Activated CD8-positive, alpha-beta T cell treated with anti-CD3 and anti-CD28 coated beads, Interleukin-2, amount 10 ng/mL, durations not matched to agents 7 days and 5 days (primary cell): ENCODE data around the gene C12orf42. TPM values are rescaled to one million over a fixed set of nuclear protein-coding genes. Genes with fewer than 3 reads are reported as not detected.

Experiments used
- ATAC-seq: fragments of 150-1000 bp; cut with Tn5 transposase; one replicate; pipeline ENCODE4 v1.10.0; 2021; ENCODE audit warnings: moderate library complexity
- CTCF ChIA-PET: fragments of 350-600 bp; sonication (Branson Sonifier 250); formaldehyde crosslinking; loops from one replicate; lab custom pipeline; 2021; ENCODE audit warnings: antibody characterized with exemption; lab: Charles Lee
- POLR2A ChIA-PET: fragments of 350-600 bp; sonication (Branson Sonifier 250); formaldehyde crosslinking; loops from one replicate; lab custom pipeline; 2021; ENCODE audit warnings: antibody characterized with exemption; lab: Charles Lee
- DNase-seq: peaks from one replicate; pipeline ENCODE4 v3.0.0-alpha.2; 2020
- H3K27ac Mint-ChIP-seq: one replicate; pipeline ENCODE4 v1.8.0; 2021; ENCODE audit warnings: mild to moderate bottlenecking, mixed read lengths
- H3K27me3 Mint-ChIP-seq: one replicate; pipeline ENCODE4 v1.8.0; 2021; ENCODE audit warnings: low read depth, mixed read lengths
- H3K36me3 Mint-ChIP-seq: one replicate; pipeline ENCODE4 v1.8.0; 2021; ENCODE audit warnings: low read depth, mixed read lengths
- H3K4me1 Mint-ChIP-seq: one replicate; pipeline ENCODE4 v1.8.0; 2021; ENCODE audit warnings: low read depth, mixed read lengths
- H3K4me3 Mint-ChIP-seq: one replicate; pipeline ENCODE4 v1.8.0; 2021; ENCODE audit warnings: mild to moderate bottlenecking, mixed read lengths
- H3K9me3 Mint-ChIP-seq: one replicate; pipeline ENCODE4 v1.8.0; 2022; ENCODE audit warnings: mixed read lengths; ENCODE audit not compliant: insufficient read depth
- total RNA-seq, 2 experiments: library from RNA; stranded (reverse); gene quantifications; one replicate each; pipeline ENCODE4 v1.2.3, GENCODE V29; 2021

C12orf42 gene
- total RNA-seq, 2 experiments from 2014 or later: 0.84 to 0.91 TPM

GRCh38 chr12:103318566-103318965 is 177.2 kb downstream of the C12orf42 start:
- DNase-seq: no peak
- H3K4me1 Mint-ChIP-seq: no peaks in the 10 kb centered on the region
- H3K27me3 Mint-ChIP-seq: no peaks in the 10 kb centered on the region
- ChIA-PET POLR2A (no interaction called here), CTCF (no interaction called here)
- no peaks in the 10 kb centered on the region for H3K36me3 Mint-ChIP-seq
- H3K27ac Mint-ChIP-seq: no peak overlapping the region
- no peak overlapping the region for H3K4me3 Mint-ChIP-seq
- ATAC-seq: no peak
- no peaks in the 10 kb centered on the region for H3K9me3 Mint-ChIP-seq

GRCh38 chr12:103317220-103317619 is 178.5 kb downstream of the C12orf42 start:
- H3K36me3 Mint-ChIP-seq: no peaks in the 10 kb centered on the region
- CTCF ChIA-PET: no interaction called here

GRCh38 chr12:103314786-103315185 is 181.0 kb downstream of the C12orf42 start:
- Mint-ChIP-seq H3K27me3 (no peaks in the 10 kb centered on the region), H3K9me3 (no peaks in the 10 kb centered on the region), H3K4me3 (no peak overlapping the region), H3K36me3 (no peaks in the 10 kb centered on the region), H3K4me1 (no peaks in the 10 kb centered on the region), H3K27ac (no peak overlapping the region)
- ChIA-PET POLR2A (no interaction called here), CTCF (no interaction called here)
- no peak for ATAC-seq
- DNase-seq: no peak

More at GRCh38 chr12:103317220-103317619, 178.5 kb downstream of the C12orf42 start:
- Mint-ChIP-seq H3K4me3 (no peak overlapping the region), H3K4me1 (no peaks in the 10 kb centered on the region), H3K27me3 (no peaks in the 10 kb centered on the region), H3K9me3 (no peaks in the 10 kb centered on the region), H3K27ac (no peak overlapping the region)
- POLR2A ChIA-PET: no interaction called here
- ATAC-seq (no peak), DNase-seq (no peak)

- Mint-ChIP-seq H3K27ac (no peak overlapping the region), H3K9me3 (no peaks in the 10 kb centered on the region), H3K4me1 (no peaks in the 10 kb centered on the region), H3K27me3 (no peaks in the 10 kb centered on the region), H3K4me3 (no peak overlapping the region), H3K36me3 (no peaks in the 10 kb centered on the region)
- DNase-seq (no peak), ATAC-seq (no peak)
- POLR2A ChIA-PET: no interaction called here
- CTCF ChIA-PET: no interaction called here
These were observed 181.9 kb downstream of the C12orf42 start for GRCh38 chr12:103313894-103314293.

DNA sequence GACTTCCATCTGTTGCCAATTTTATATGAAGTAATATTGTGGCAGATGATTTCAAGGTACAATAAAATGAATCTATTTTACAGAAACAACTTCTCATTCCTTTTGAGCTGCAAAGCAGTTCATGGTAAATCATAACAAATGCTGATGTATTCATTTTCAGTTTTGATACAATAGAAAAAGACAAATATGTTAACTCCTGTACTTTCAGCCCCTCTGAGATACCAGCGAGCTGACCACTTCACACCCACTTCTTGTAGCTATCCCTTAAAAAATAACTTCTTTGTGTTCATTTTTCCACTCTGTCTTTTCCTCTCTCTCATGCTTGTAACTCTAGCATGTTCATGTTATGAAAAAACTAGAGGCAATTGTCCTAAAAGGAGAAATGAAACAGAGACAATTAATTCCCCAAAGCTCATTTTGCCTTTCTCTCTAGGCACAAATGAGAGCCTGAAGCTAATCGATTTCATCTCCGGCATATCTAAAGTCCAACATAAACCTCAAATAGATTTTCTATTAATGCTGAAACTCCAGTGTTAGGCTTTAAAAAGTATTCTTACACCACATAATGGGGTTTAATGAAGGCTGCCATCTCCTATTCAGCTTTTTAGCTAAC is 182.9 kb downstream of the C12orf42 start:
- Mint-ChIP-seq H3K36me3 (no peaks in the 10 kb centered on the region), H3K4me3 (no peak overlapping the region), H3K4me1 (no peaks in the 10 kb centered on the region), H3K27me3 (no peaks in the 10 kb centered on the region), H3K27ac (no peak overlapping the region), H3K9me3 (no peaks in the 10 kb centered on the region)
- no peak for ATAC-seq
- no peak for DNase-seq
- ChIA-PET CTCF (interaction anchor here (1.2 kb wide), 1 partner anchor 13 kb away, joined by 3 read pairs; no protein-coding TSS in a partner anchor), POLR2A (no interaction called here)

GRCh38 chr12:103310546-103311270 is 185.1 kb downstream of the C12orf42 start:
- no peaks in the 10 kb centered on the region for H3K4me1 Mint-ChIP-seq
- H3K4me3 Mint-ChIP-seq: no peak overlapping the region
- H3K27ac Mint-ChIP-seq: no peak overlapping the region
- H3K36me3 Mint-ChIP-seq: no peaks in the 10 kb centered on the region
- H3K27me3 Mint-ChIP-seq: no peaks in the 10 kb centered on the region
- DNase-seq: no peak
- H3K9me3 Mint-ChIP-seq: no peaks in the 10 kb centered on the region
- ChIA-PET POLR2A (no interaction called here), CTCF (no interaction called here)
- ATAC-seq: no peak

GRCh38 chr12:103308396-103308795 is 187.4 kb downstream of the C12orf42 start:
- Mint-ChIP-seq H3K9me3 (no peaks in the 10 kb centered on the region), H3K36me3 (no peaks in the 10 kb centered on the region), H3K4me3 (no peak overlapping the region), H3K27ac (no peak overlapping the region), H3K27me3 (no peaks in the 10 kb centered on the region), H3K4me1 (no peaks in the 10 kb centered on the region)
- CTCF ChIA-PET: no interaction called here
- POLR2A ChIA-PET: no interaction called here
- DNase-seq (no peak), ATAC-seq (no peak)

GRCh38 chr12:103303484-103303883 is 192.3 kb downstream of the C12orf42 start:
- Mint-ChIP-seq H3K27ac (no peak overlapping the region), H3K36me3 (no peaks in the 10 kb centered on the region), H3K27me3 (no peaks in the 10 kb centered on the region), H3K4me1 (no peaks in the 10 kb centered on the region), H3K9me3 (no peaks in the 10 kb centered on the region), H3K4me3 (no peak overlapping the region)
- ChIA-PET CTCF (no interaction called here), POLR2A (no interaction called here)
- no peak for ATAC-seq
- no peak for DNase-seq

DNA sequence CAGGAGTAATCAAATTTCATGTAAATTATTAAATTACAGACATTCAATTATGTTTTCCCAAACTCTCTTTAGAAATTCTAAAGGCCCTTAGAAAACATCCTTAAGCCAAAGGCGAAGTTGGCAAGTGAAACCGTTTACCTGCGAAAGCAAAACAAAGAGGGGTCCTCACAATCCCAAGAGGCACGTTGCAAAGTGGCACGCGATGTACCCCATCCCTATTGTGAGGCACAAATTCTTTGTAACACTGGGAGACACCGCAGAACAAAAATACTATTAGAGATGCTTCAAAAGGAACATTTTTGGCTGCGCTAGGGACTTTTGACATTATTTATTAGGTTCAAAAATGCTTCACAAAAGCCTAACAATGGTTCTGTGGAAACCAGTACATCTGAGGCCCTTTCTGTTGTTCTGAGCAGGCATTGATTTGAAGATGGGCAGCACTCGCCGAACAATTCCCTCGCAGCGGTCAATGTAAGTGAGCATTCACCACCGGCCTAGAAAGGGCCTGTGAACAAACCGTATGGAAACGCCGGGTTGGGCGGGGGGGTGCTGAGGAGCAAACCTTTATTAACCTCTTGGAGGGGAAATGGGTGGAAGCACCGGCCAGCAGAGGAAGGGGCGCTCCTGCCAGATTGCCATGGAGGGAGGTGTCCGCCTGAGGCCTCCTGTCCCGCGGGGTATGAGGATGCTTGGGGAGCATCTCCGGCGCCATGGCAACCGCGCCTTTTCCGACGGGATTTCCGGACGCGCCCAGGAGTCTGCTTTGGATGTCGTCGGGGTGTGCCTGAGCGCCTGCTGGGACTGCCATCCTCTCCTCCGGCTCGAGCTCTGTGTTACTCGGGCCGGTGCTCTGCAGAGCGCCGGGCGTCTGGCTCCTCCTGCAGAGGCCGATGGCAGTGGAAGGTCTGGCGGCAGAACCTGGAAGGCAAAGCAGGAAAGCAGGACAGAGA is 193.9 kb downstream of the C12orf42 start:
- Mint-ChIP-seq H3K9me3 (no peaks in the 10 kb centered on the region), H3K4me1 (no peaks in the 10 kb centered on the region), H3K27ac (no peak overlapping the region), H3K36me3 (no peaks in the 10 kb centered on the region), H3K27me3 (no peaks in the 10 kb centered on the region), H3K4me3 (no peak overlapping the region)
- DNase-seq (no peak), ATAC-seq (no peak)
- ChIA-PET POLR2A (interaction anchor here (0.7 kb wide), 1 partner anchor 24 kb away, joined by 3 read pairs; no protein-coding TSS in a partner anchor), CTCF (no interaction called here)

DNA sequence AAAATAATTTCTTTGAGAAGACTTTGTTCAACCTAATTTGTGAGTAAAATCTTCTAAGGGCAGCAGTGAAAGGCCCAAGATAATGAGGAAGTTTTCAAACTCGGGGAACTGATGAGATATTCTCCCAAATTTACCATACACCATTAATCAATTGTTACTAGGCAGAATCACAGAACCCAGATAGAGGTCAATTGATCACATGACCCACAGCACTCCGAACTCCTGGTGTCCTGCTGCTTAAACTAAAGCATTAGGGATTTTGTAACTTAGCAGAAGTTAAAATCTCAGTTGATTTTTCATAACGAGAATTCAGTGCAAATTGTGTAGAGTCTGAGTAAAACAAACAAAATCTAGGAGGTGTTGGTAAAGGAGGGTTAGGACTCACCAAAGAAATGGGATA is 207.8 kb downstream of the C12orf42 start:
- POLR2A ChIA-PET: no interaction called here
- Mint-ChIP-seq H3K4me1 (no peaks in the 10 kb centered on the region), H3K27me3 (no peaks in the 10 kb centered on the region), H3K36me3 (no peaks in the 10 kb centered on the region), H3K27ac (no peak overlapping the region), H3K4me3 (no peak overlapping the region), H3K9me3 (no peaks in the 10 kb centered on the region)
- DNase-seq (no peak), ATAC-seq (no peak)
- CTCF ChIA-PET: no interaction called here

DNA sequence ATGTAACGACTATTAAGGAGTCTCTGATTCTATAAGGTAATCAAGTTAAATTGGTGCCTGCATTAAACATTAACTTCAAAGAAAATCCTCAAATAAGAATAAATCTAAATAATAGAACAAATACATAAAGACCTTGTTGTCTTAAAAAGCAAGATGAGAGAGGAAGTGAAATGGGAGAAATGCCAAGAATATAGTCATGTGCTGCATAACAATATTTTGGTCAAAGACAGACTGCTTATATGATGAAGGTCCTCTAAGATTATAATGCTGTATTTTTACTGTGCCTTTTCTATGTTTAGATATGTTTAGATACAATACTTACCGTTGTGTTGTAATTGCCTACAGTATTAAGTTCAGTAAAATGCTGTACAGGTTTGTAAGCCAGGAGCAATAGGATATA is 213.6 kb downstream of the C12orf42 start:
- Mint-ChIP-seq H3K27ac (no peak overlapping the region), H3K9me3 (no peaks in the 10 kb centered on the region), H3K4me3 (no peak overlapping the region), H3K27me3 (no peaks in the 10 kb centered on the region), H3K4me1 (peaks cover 19% of the 10 kb centered on the region), H3K36me3 (no peaks in the 10 kb centered on the region)
- POLR2A ChIA-PET: no interaction called here
- no peak for DNase-seq
- CTCF ChIA-PET: no interaction called here
- no peak for ATAC-seq

GRCh38 chr12:103279444-103279843 is 216.3 kb downstream of the C12orf42 start:
- CTCF ChIA-PET: interaction anchor here (1.0 to 1.3 kb wide), 2 partner anchors 8 to 47 kb away, joined by 3 to 7 read pairs; no protein-coding TSS in a partner anchor
- DNase-seq (peak; percentile 23), ATAC-seq (peak; percentile 77)
- H3K27ac Mint-ChIP-seq: peak overlapping the region; percentile 59
- no peaks in the 10 kb centered on the region for H3K27me3 Mint-ChIP-seq
- no peak overlapping the region for H3K4me3 Mint-ChIP-seq
- no peaks in the 10 kb centered on the region for H3K36me3 Mint-ChIP-seq
- H3K9me3 Mint-ChIP-seq: no peaks in the 10 kb centered on the region
- POLR2A ChIA-PET: no interaction called here
- peaks cover 19% of the 10 kb centered on the region for H3K4me1 Mint-ChIP-seq
